ENCODE measurements around the gene CIART.

- TF ChIP-seq POLR2AphosphoS5 (IDR thresholded peaks at IDR 0.05; ENCODE audit: low read depth, low read length) (no peak), POLR2A (IDR thresholded peaks at IDR 0.05; ENCODE audit: low read depth, low read length) (no peak)
These were observed 29.4 kb downstream of the CIART start for GRCh38 chr1:150311762-150312161.

Data from GM12892 (cell line).